ENCODE data around the gene RAB6C. TPM values are rescaled to one million over a fixed set of nuclear protein-coding genes. Genes with fewer than 3 reads are reported as not detected.
"Not testable (repeated sequence)": the region's sequence is repeated elsewhere in the genome, so short reads cannot be mapped to it uniquely, and the experiment has no call there.

The RAB6C gene
- total RNA-seq, 2 donors from 2014 or later = 0.22 to 0.24 TPM

- WGBS, 2 experiments (ENCODE audit: insufficient coverage in 1 of 2, insufficient read length in 1 of 2) = 8 to 12% methylated on average over 5 to 34 of the region's 42 CpGs
Observed at GRCh38 chr2:130005862-130006261, 26.4 kb downstream of the RAB6C start.

GRCh38 chr2:130016701-130017100 lies 37.2 kb downstream of the RAB6C start:
- 80 to 81% methylated on average over 3 to 5 of the region's 5 CpGs for WGBS, 2 experiments (ENCODE audit: insufficient coverage in 1 of 2, insufficient read length in 1 of 2)
- not testable (repeated sequence) for H3K4me1 ChIP-seq (ENCODE audit: control insufficient read depth, insufficient read depth, low read length); H3K9ac ChIP-seq (ENCODE audit: extremely low read depth, low read length, poor library complexity, severe bottlenecking); H3K27ac ChIP-seq (ENCODE audit: low read depth, low read length); H3K36me3 ChIP-seq (ENCODE audit: control insufficient read depth, insufficient read depth, low read length); H3K9me3 ChIP-seq (ENCODE audit: control insufficient read depth, low read length); H3K4me3 Mint-ChIP-seq; H3K27me3 Mint-ChIP-seq (ENCODE audit: insufficient read depth); H3K27me3 ChIP-seq (ENCODE audit: control insufficient read depth, insufficient read depth, low read length, poor library complexity, severe bottlenecking); DNase-seq; H3K4me1 Mint-ChIP-seq; H3K4me3 ChIP-seq (ENCODE audit: low read length); H3K27ac Mint-ChIP-seq; H3K36me3 Mint-ChIP-seq (ENCODE audit: low read depth)
- peaks cover 28% of the 10 kb centered on the region for H3K9me3 Mint-ChIP-seq

More at GRCh38 chr2:130005862-130006261, 26.4 kb downstream of the RAB6C start:
- H3K36me3 ChIP-seq (ENCODE audit: control insufficient read depth, insufficient read depth, low read length); H3K9ac ChIP-seq (ENCODE audit: extremely low read depth, low read length, poor library complexity, severe bottlenecking); H3K36me3 Mint-ChIP-seq (ENCODE audit: low read depth); H3K9me3 ChIP-seq (ENCODE audit: control insufficient read depth, low read length); H3K4me1 ChIP-seq (ENCODE audit: control insufficient read depth, insufficient read depth, low read length); H3K4me1 Mint-ChIP-seq; H3K27ac ChIP-seq (ENCODE audit: low read depth, low read length); H3K27ac Mint-ChIP-seq; H3K4me3 ChIP-seq (ENCODE audit: low read length); H3K9me3 Mint-ChIP-seq: not testable (repeated sequence)
- Mint-ChIP-seq H3K27me3 (ENCODE audit: insufficient read depth) (peaks cover 66% of the 10 kb centered on the region), H3K4me3 (peak overlapping the region; percentile 33)
- peaks cover 25% of the 10 kb centered on the region for H3K27me3 ChIP-seq (ENCODE audit: control insufficient read depth, insufficient read depth, low read length, poor library complexity, severe bottlenecking)
- peak; percentile 87 for DNase-seq

GRCh38 chr2:130019402-130019801 lies 39.9 kb downstream of the RAB6C start:
- no peak for DNase-seq
- Histone ChIP-seq H3K4me1 (ENCODE audit: control insufficient read depth, insufficient read depth, low read length) (no peaks in the 10 kb centered on the region), H3K27me3 (ENCODE audit: control insufficient read depth, insufficient read depth, low read length, poor library complexity, severe bottlenecking) (no peaks in the 10 kb centered on the region), H3K9me3 (ENCODE audit: control insufficient read depth, low read length) (peaks cover 4% of the 10 kb centered on the region), H3K4me3 (ENCODE audit: low read length) (no peak overlapping the region), H3K36me3 (ENCODE audit: control insufficient read depth, insufficient read depth, low read length) (no peaks in the 10 kb centered on the region), H3K9ac (ENCODE audit: extremely low read depth, low read length, poor library complexity, severe bottlenecking) (no peak overlapping the region), H3K27ac (ENCODE audit: low read depth, low read length) (no peak overlapping the region)
- WGBS, 2 experiments (ENCODE audit: insufficient coverage in 1 of 2, insufficient read length in 1 of 2) = 57 to 73% methylated on average over 1 to 2 of the region's 2 CpGs
- Mint-ChIP-seq H3K36me3 (ENCODE audit: low read depth) (no peaks in the 10 kb centered on the region), H3K4me1 (no peaks in the 10 kb centered on the region), H3K27me3 (ENCODE audit: insufficient read depth) (peaks cover 8% of the 10 kb centered on the region), H3K4me3 (no peak overlapping the region), H3K27ac (no peak overlapping the region), H3K9me3 (peaks cover 13% of the 10 kb centered on the region)
- no peak for TF ChIP-seq CTCF (conservative IDR thresholded peaks at IDR 0.05)

- not testable (repeated sequence) for H3K4me3 ChIP-seq (ENCODE audit: low read length); H3K27me3 Mint-ChIP-seq (ENCODE audit: insufficient read depth); H3K9ac ChIP-seq (ENCODE audit: extremely low read depth, low read length, poor library complexity, severe bottlenecking); H3K4me3 Mint-ChIP-seq; H3K4me1 Mint-ChIP-seq; H3K27ac Mint-ChIP-seq; H3K4me1 ChIP-seq (ENCODE audit: control insufficient read depth, insufficient read depth, low read length); H3K27ac ChIP-seq (ENCODE audit: low read depth, low read length); H3K9me3 ChIP-seq (ENCODE audit: control insufficient read depth, low read length); H3K27me3 ChIP-seq (ENCODE audit: control insufficient read depth, insufficient read depth, low read length, poor library complexity, severe bottlenecking); H3K9me3 Mint-ChIP-seq; H3K36me3 Mint-ChIP-seq (ENCODE audit: low read depth); H3K36me3 ChIP-seq (ENCODE audit: control insufficient read depth, insufficient read depth, low read length); DNase-seq
- WGBS, 2 experiments (ENCODE audit: insufficient coverage in 1 of 2, insufficient read length in 1 of 2) = 73 to 78% methylated on average over 1 of the region's 1 CpG
Observed at GRCh38 chr2:130020069-130020468, 40.6 kb downstream of the RAB6C start.
